RWPE2 (cell line): ENCODE results near the gene PTPRN2.

Source experiments
- ATAC-seq: fragments of 200-7000 bp; cut with Tn5 transposase; 3 replicates; pipeline ENCODE4 v1.9.1; 2021; ENCODE audit warnings: low read depth
- DNase-seq: peaks from one replicate; pipeline ENCODE4 v3.0.0-alpha.2; 2020; ENCODE audit warnings: low spot score
- H3K27ac ChIP-seq: fragments of 450-650 bp; 2 replicates; pipeline ENCODE4 v1.5.1; 2017; ENCODE audit warnings: mild to moderate bottlenecking; ENCODE audit not compliant: poor library complexity, severe bottlenecking
- H3K27me3 ChIP-seq: fragments of 250-450 bp; sonication (Bioruptor Pico); 2 replicates; pipeline ENCODE4 v1.5.1; 2021; ENCODE audit warnings: mild to moderate bottlenecking, moderate library complexity; ENCODE audit not compliant: insufficient read depth, poor library complexity, severe bottlenecking
- H3K36me3 ChIP-seq: fragments of 250-450 bp; sonication (Bioruptor Pico); 2 replicates; pipeline ENCODE4 v1.5.1; 2020; ENCODE audit warnings: low read depth, mild to moderate bottlenecking, moderate library complexity
- H3K4me1 ChIP-seq: fragments of 250-450 bp; sonication (Bioruptor Pico); 2 replicates; pipeline ENCODE4 v1.5.1; 2021; ENCODE audit warnings: mild to moderate bottlenecking, moderate library complexity; ENCODE audit not compliant: insufficient read depth, poor library complexity, severe bottlenecking
- H3K4me3 ChIP-seq: fragments of 250-450 bp; sonication (Bioruptor Pico); 2 replicates; pipeline ENCODE4 v1.5.1; 2021; ENCODE audit warnings: mild to moderate bottlenecking, moderate library complexity; ENCODE audit not compliant: severe bottlenecking
- H3K9me3 ChIP-seq: fragments of 250-450 bp; sonication (Bioruptor Pico); 2 replicates; pipeline ENCODE4 v1.5.1; 2021; ENCODE audit warnings: mild to moderate bottlenecking, moderate library complexity; ENCODE audit not compliant: severe bottlenecking
- CTCF ChIP-seq: fragments of 450-650 bp; IDR thresholded peaks from one replicate; pipeline ENCODE4 v1.5.1; 2017; ENCODE audit warnings: mild to moderate bottlenecking, moderate library complexity; ENCODE audit not compliant: poor library complexity, severe bottlenecking

The PTPRN2 gene

GRCh38 chr7:157998884-157999552, 588.6 kb downstream of the PTPRN2 start:
- no peak for TF ChIP-seq CTCF
- no peak overlapping the region for H3K27ac ChIP-seq
- no peaks in the 10 kb centered on the region for H3K27me3 ChIP-seq
- ATAC-seq: no peak
- H3K9me3 ChIP-seq: no peaks in the 10 kb centered on the region
- H3K4me1 ChIP-seq: no peaks in the 10 kb centered on the region
- DNase-seq: peak; percentile 48
- no peak overlapping the region for H3K4me3 ChIP-seq
- H3K36me3 ChIP-seq: no peaks in the 10 kb centered on the region

GRCh38 chr7:157997471-157997870, 590.2 kb downstream of the PTPRN2 start:
- Histone ChIP-seq H3K27me3 (no peaks in the 10 kb centered on the region), H3K27ac (no peak overlapping the region), H3K4me1 (no peaks in the 10 kb centered on the region), H3K9me3 (peaks cover 2% of the 10 kb centered on the region), H3K4me3 (no peak overlapping the region), H3K36me3 (no peaks in the 10 kb centered on the region)
- no peak for DNase-seq
- no peak for TF ChIP-seq CTCF
- ATAC-seq: no peak

- ATAC-seq: no peak
- no peak for TF ChIP-seq CTCF
- Histone ChIP-seq H3K9me3 (peaks cover 2% of the 10 kb centered on the region), H3K27me3 (no peaks in the 10 kb centered on the region), H3K36me3 (no peaks in the 10 kb centered on the region), H3K4me3 (no peak overlapping the region), H3K4me1 (no peaks in the 10 kb centered on the region), H3K27ac (no peak overlapping the region)
- no peak for DNase-seq
Observed at GRCh38 chr7:157997080-157997440, 590.6 kb downstream of the PTPRN2 start.

DNA sequence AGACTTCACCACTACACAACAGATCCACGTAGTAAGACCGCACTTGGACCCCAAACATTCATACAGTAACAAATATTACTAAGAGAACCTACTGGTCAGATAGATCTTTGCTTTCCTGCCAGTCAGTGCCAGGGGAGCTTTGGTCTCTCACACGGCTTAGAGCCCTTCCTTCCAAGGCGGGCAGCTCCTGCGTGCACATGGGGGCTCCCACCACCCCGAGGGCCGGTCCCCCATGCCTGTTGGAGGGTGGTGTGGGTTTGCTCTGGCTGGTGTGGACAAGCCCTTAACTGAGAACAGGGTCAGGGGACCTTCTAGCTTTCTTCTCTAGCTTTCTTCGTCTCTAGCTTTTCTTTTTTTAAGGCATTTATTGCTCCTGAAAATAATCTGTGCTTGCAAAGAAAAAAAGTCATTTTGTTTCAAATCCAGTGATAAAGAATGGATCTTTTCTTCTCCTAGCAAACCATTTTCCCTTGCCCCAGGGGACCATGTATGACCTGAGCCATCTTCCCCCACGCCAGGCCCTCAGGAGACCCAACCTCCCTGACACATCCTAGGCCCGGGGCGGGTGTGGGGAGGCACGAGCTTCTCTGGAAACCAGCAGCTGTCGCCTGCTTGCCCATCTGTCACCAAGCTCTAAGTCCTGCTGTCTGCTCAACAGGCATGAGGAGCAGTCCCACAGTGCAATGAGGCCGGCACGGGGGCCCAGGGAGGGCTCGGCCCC, 591.1 kb downstream of the PTPRN2 start:
- ATAC-seq: no peak
- H3K36me3 ChIP-seq: no peaks in the 10 kb centered on the region
- no peaks in the 10 kb centered on the region for H3K4me1 ChIP-seq
- no peak for DNase-seq
- H3K27ac ChIP-seq: no peak overlapping the region
- TF ChIP-seq CTCF: no peak
- H3K9me3 ChIP-seq: peaks cover 2% of the 10 kb centered on the region
- H3K4me3 ChIP-seq: no peak overlapping the region
- H3K27me3 ChIP-seq: no peaks in the 10 kb centered on the region

GRCh38 chr7:157995815-157996214, 591.8 kb downstream of the PTPRN2 start:
- ATAC-seq: no peak
- H3K4me3 ChIP-seq: no peak overlapping the region
- H3K27me3 ChIP-seq: no peaks in the 10 kb centered on the region
- DNase-seq: no peak
- no peaks in the 10 kb centered on the region for H3K36me3 ChIP-seq
- H3K9me3 ChIP-seq: peaks cover 2% of the 10 kb centered on the region
- TF ChIP-seq CTCF: no peak
- H3K27ac ChIP-seq: no peak overlapping the region
- no peaks in the 10 kb centered on the region for H3K4me1 ChIP-seq
